OCI-LY1 (cell line): Measurements from ENCODE around the gene SYT1.

ENCODE experiments used
- H2AFZ ChIP-seq: fragments of 200-600 bp; sonication (generic), shearing (Covaris generic); 2 replicates; pipeline ENCODE4 v1.6.0; 2014; ENCODE audit warnings: antibody characterized with exemption, mild to moderate bottlenecking, low read length
- H3F3A ChIP-seq: fragments of 200-600 bp; sonication (generic), shearing (Covaris generic); 2 replicates; pipeline ENCODE4 v1.6.0; 2014; ENCODE audit warnings: mild to moderate bottlenecking, antibody characterized with exemption, low read length, moderate library complexity; ENCODE audit not compliant: insufficient read depth
- H3K27ac ChIP-seq: fragments of 200-600 bp; sonication (generic); 2 replicates; pipeline ENCODE4 v1.5.1; 2014; ENCODE audit warnings: low read length, mixed run types, mild to moderate bottlenecking, low read depth; ENCODE audit not compliant: poor library complexity, severe bottlenecking
- H3K27me3 ChIP-seq: fragments of 200-600 bp; sonication (generic); 2 replicates; pipeline ENCODE4 v1.6.0; 2014; ENCODE audit warnings: antibody characterized with exemption, mild to moderate bottlenecking, low read length, moderate library complexity; ENCODE audit not compliant: insufficient read depth
- H3K36me3 ChIP-seq: fragments of 200-600 bp; sonication (generic); 2 replicates; pipeline ENCODE4 v1.6.1; 2014; ENCODE audit warnings: mild to moderate bottlenecking, antibody characterized with exemption, low read length, moderate library complexity, mixed read lengths; ENCODE audit not compliant: insufficient read depth
- H3K4me1 ChIP-seq: fragments of 200-600 bp; sonication (generic); 2 replicates; pipeline ENCODE4 v1.5.1; 2014; ENCODE audit warnings: mild to moderate bottlenecking, low read length, moderate library complexity; ENCODE audit not compliant: insufficient read depth, severe bottlenecking
- H3K4me2 ChIP-seq: fragments of 200-600 bp; sonication (generic), shearing (Covaris generic); 2 replicates; pipeline ENCODE4 v1.6.1; 2014; ENCODE audit warnings: low read length
- H3K4me3 ChIP-seq: fragments of 200-600 bp; sonication (generic); 2 replicates; pipeline ENCODE4 v1.5.1; 2014; ENCODE audit warnings: low read length, low read depth, mild to moderate bottlenecking, mixed read lengths; ENCODE audit not compliant: poor library complexity, severe bottlenecking
- H3K79me2 ChIP-seq: fragments of 200-600 bp; shearing (Covaris generic); 2 replicates; pipeline ENCODE4 v1.6.1; 2016; ENCODE audit warnings: mixed run types, low read length, mixed read lengths; ENCODE audit not compliant: insufficient read depth
- H3K9ac ChIP-seq: fragments of 200-600 bp; sonication (generic), shearing (Covaris generic); 2 replicates; pipeline ENCODE4 v1.6.1; 2014; ENCODE audit warnings: mild to moderate bottlenecking, low read length, mixed read lengths
- H3K9me2 ChIP-seq: fragments of 200-600 bp; sonication (generic), shearing (Covaris generic); 2 replicates; pipeline ENCODE4 v1.6.1; 2014; ENCODE audit warnings: low read depth, mild to moderate bottlenecking, low read length, mixed read lengths
- H3K9me3 ChIP-seq: fragments of 200-600 bp; shearing (Covaris generic); 2 replicates; pipeline ENCODE4 v1.6.1; 2014; ENCODE audit warnings: low read length, mixed read lengths
- H4K20me1 ChIP-seq: fragments of 200-600 bp; sonication (generic), shearing (Covaris generic); 2 replicates; pipeline ENCODE4 v1.6.0; 2016; ENCODE audit warnings: mild to moderate bottlenecking, low read length; ENCODE audit not compliant: insufficient read depth
- EZH2 ChIP-seq: fragments of 200-600 bp; sonication (generic), shearing (Covaris generic); IDR thresholded peaks from 2 replicates; pipeline ENCODE4 v1.8.0; 2017; ENCODE audit warnings: borderline replicate concordance, mixed run types, mild to moderate bottlenecking, antibody characterized with exemption, low read length, moderate library complexity, mixed read lengths
- TF ChIP-seq, protein P1 (sequence below): fragments of 200-600 bp; sonication (generic), shearing (Covaris generic); IDR thresholded peaks from 2 replicates; pipeline ENCODE4 v1.5.1; 2017; ENCODE audit warnings: mild to moderate bottlenecking, antibody characterized with exemption, low read length, moderate library complexity, mixed read lengths

Gene SYT1

DNA sequence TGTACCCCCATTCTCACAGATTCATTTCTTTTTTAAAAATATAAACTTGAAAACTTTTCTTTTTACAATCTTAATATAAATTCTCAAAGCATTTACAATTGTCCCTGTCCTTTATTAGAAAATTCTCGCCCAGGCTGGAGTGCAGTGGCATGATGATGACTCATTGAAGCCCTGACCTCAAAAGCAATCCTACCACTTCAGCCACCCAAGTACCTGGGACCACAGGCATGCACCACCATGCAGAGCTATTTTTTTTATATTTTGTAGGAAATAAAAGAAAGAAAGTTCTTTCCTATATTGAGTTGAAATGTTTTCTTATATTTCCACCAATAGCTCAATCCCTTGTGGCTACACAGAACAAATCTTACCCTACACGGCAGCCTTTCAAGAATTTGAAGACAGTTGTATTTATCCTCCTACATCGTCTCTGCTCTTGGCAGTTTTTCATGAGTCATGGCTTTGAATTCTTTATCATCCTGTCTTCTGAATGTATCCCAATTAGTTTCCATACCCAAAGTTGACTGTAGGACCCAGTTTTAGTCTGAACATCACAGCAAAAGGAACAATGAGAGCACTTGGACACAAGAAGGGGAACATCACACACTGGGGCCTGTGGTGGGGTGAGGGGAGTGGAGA, 52.4 kb downstream of the SYT1 start:
- no peaks in the 10 kb centered on the region for H3K79me2 ChIP-seq
- no peak overlapping the region for H3K27ac ChIP-seq
- no peaks in the 10 kb centered on the region for H3K9me3 ChIP-seq

DNA sequence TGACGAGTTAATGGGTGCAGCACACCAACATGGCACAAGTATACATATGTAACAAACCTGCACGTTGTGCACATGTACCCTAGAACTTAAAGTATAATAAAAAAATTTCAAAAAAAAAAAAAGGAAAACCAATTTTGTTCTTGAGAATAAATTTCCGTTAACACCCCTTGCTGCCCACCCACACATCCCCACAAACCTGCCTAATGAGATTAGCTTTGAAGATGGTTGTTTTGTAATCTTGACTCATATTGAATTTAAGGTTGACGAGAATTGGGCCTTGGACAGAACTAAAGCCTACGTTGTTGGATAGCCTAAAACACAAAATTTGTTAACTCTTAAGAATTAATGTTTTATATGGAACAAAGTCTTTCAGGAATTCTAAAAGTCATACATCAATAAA, 52.9 kb downstream of the SYT1 start:
- Histone ChIP-seq H3K9me3 (no peaks in the 10 kb centered on the region), H3K36me3 (no peaks in the 10 kb centered on the region), H3K9ac (no peak overlapping the region), H3K79me2 (no peaks in the 10 kb centered on the region), H3K4me1 (no peaks in the 10 kb centered on the region), H3F3A (no peaks in the 10 kb centered on the region), H2AFZ (no peak overlapping the region), H3K27me3 (no peaks in the 10 kb centered on the region), H4K20me1 (no peaks in the 10 kb centered on the region), H3K27ac (no peak overlapping the region), H3K4me3 (no peak overlapping the region), H3K4me2 (no peak overlapping the region), H3K9me2 (no peaks in the 10 kb centered on the region; the same call in 1 of the 2 replicates)
- TF ChIP-seq, protein P1, sequence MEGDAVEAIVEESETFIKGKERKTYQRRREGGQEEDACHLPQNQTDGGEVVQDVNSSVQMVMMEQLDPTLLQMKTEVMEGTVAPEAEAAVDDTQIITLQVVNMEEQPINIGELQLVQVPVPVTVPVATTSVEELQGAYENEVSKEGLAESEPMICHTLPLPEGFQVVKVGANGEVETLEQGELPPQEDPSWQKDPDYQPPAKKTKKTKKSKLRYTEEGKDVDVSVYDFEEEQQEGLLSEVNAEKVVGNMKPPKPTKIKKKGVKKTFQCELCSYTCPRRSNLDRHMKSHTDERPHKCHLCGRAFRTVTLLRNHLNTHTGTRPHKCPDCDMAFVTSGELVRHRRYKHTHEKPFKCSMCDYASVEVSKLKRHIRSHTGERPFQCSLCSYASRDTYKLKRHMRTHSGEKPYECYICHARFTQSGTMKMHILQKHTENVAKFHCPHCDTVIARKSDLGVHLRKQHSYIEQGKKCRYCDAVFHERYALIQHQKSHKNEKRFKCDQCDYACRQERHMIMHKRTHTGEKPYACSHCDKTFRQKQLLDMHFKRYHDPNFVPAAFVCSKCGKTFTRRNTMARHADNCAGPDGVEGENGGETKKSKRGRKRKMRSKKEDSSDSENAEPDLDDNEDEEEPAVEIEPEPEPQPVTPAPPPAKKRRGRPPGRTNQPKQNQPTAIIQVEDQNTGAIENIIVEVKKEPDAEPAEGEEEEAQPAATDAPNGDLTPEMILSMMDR = no peak
- TF ChIP-seq EZH2 = no peak

More for the DNA sequence above, 52.4 kb downstream of the SYT1 start:
- no peak overlapping the region for H2AFZ ChIP-seq
- TF ChIP-seq, protein P1 = no peak
- no peak for TF ChIP-seq EZH2
- H3K4me2 ChIP-seq = no peak overlapping the region
- H3K9me2 ChIP-seq = no peaks in the 10 kb centered on the region; the same call in 1 of the 2 replicates
- H3K36me3 ChIP-seq = no peaks in the 10 kb centered on the region
- no peaks in the 10 kb centered on the region for H3K4me1 ChIP-seq
- no peak overlapping the region for H3K4me3 ChIP-seq
- H3F3A ChIP-seq = no peaks in the 10 kb centered on the region
- no peak overlapping the region for H3K9ac ChIP-seq
- no peaks in the 10 kb centered on the region for H3K27me3 ChIP-seq
- H4K20me1 ChIP-seq = no peaks in the 10 kb centered on the region

DNA sequence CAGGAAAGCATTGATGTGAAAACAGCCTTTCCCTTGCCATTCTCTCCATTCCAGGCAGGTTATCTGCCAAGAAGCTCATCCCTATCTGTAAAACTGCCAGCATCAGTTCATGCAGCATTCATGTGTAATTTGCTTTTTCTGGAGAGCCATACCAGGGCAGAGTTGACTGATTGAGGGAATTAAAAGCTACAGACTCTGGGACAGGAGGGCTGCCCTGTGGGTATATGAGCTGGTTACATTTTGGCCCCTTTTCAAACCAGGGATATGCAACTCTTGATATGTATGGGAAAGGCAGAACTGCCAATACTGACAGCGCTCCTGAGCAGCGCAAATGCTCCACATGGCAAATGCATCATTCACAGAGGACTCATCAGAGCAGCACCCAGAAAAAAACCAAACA, 53.7 kb downstream of the SYT1 start:
- Histone ChIP-seq H3K79me2 (no peaks in the 10 kb centered on the region), H3K9me2 (no peaks in the 10 kb centered on the region; the same call in 1 of the 2 replicates), H3K4me2 (no peak overlapping the region), H3K36me3 (no peaks in the 10 kb centered on the region), H4K20me1 (no peaks in the 10 kb centered on the region), H3K27ac (no peak overlapping the region), H3K9me3 (no peaks in the 10 kb centered on the region), H2AFZ (no peak overlapping the region), H3K4me3 (no peak overlapping the region), H3K9ac (no peak overlapping the region), H3K4me1 (no peaks in the 10 kb centered on the region), H3K27me3 (no peaks in the 10 kb centered on the region), H3F3A (no peaks in the 10 kb centered on the region)
- TF ChIP-seq EZH2 = no peak
- TF ChIP-seq, protein P1 = no peak
